GM19324 (cell line): Measurements from ENCODE around the gene SPACA5B.
"Not testable (repeated sequence)": the region's sequence is repeated elsewhere in the genome, so short reads cannot be mapped to it uniquely, and the experiment has no call there.

Experiments used
- ATAC-seq: cut with Tn5 transposase; IDR thresholded peaks from one replicate; pipeline ENCODE4 v1.9.1; 2021; ENCODE audit warnings: mild to moderate bottlenecking, moderate library complexity; ENCODE audit not compliant: unreplicated experiment, low FRiP score

SPACA5B gene

GRCh38 chrX:48130326-48130725 is at the start of gene SPACA5B:
Gene SPACA5B (plus strand): TSS chrX:48130626. CDS start chrX:48130688, 62 bp downstream.
- ATAC-seq, result not testable (repeated sequence)

- no peak for ATAC-seq
Observed at GRCh38 chrX:48083212-48083611, 47.2 kb upstream of the SPACA5B start.

- ATAC-seq, result no peak
Observed at GRCh38 chrX:48083706-48084105, 46.7 kb upstream of the SPACA5B start.

GRCh38 chrX:48086082-48086481 is 44.3 kb upstream of the SPACA5B start:
- no peak for ATAC-seq

GRCh38 chrX:48090123-48090522 is 40.3 kb upstream of the SPACA5B start:
- ATAC-seq, result no peak

- ATAC-seq, result not testable (repeated sequence)
Observed at GRCh38 chrX:48092558-48092957, 37.9 kb upstream of the SPACA5B start.

- no peak for ATAC-seq
Observed at GRCh38 chrX:48101443-48101842, 29.0 kb upstream of the SPACA5B start.

GRCh38 chrX:48102874-48103374 is 27.5 kb upstream of the SPACA5B start:
- no peak for ATAC-seq

- ATAC-seq, result no peak
Observed at GRCh38 chrX:48107717-48108116, 22.7 kb upstream of the SPACA5B start.

GRCh38 chrX:48125286-48125685 is 5.1 kb upstream of the SPACA5B start:
- ATAC-seq, result not testable (repeated sequence)

GRCh38 chrX:48132308-48132844 is 1.9 kb downstream of the SPACA5B start:
- ATAC-seq, result not testable (repeated sequence)

- not testable (repeated sequence) for ATAC-seq
Observed at GRCh38 chrX:48139076-48139475, 8.7 kb downstream of the SPACA5B start.

- not testable (repeated sequence) for ATAC-seq
Observed at GRCh38 chrX:48141810-48142508, 11.5 kb downstream of the SPACA5B start.

- not testable (repeated sequence) for ATAC-seq
Observed at GRCh38 chrX:48142697-48143096, 12.3 kb downstream of the SPACA5B start.

- no peak for ATAC-seq
Observed at GRCh38 chrX:48153769-48154168, 23.3 kb downstream of the SPACA5B start.

- ATAC-seq, result no peak
Observed at GRCh38 chrX:48154796-48155195, 24.4 kb downstream of the SPACA5B start.

- ATAC-seq, result no peak
Observed at GRCh38 chrX:48156014-48156413, 25.6 kb downstream of the SPACA5B start.

GRCh38 chrX:48165241-48165640 is 34.8 kb downstream of the SPACA5B start:
- no peak for ATAC-seq

- not testable (repeated sequence) for ATAC-seq
Observed at GRCh38 chrX:48166322-48166721, 35.9 kb downstream of the SPACA5B start.

GRCh38 chrX:48179691-48180090 is 49.3 kb downstream of the SPACA5B start:
- ATAC-seq, result no peak

GRCh38 chrX:48180811-48181210 is 50.4 kb downstream of the SPACA5B start:
- no peak for ATAC-seq

- ATAC-seq, result not testable (repeated sequence)
Observed at GRCh38 chrX:48181882-48182281, 51.5 kb downstream of the SPACA5B start.
